PC-3 (cell line): Measurements from ENCODE around the gene LYPD3.

Experiments used
- EZH2phosphoT487 ChIP-seq: fragments of 300-600 bp; sonication (generic); IDR thresholded peaks from 2 replicates; pipeline ENCODE4 v1.6.1; 2018; ENCODE audit warnings: mild to moderate bottlenecking, antibody characterized with exemption, low read length, borderline replicate concordance
- TF ChIP-seq, protein P1 (sequence below): fragments of 300-600 bp; sonication (generic); conservative IDR thresholded peaks from 2 replicates; pipeline ENCODE4 v1.5.1; 2017; ENCODE audit warnings: antibody characterized with exemption, low read depth, mild to moderate bottlenecking, low read length

- TF ChIP-seq EZH2phosphoT487 = no peak
- TF ChIP-seq, protein P1, sequence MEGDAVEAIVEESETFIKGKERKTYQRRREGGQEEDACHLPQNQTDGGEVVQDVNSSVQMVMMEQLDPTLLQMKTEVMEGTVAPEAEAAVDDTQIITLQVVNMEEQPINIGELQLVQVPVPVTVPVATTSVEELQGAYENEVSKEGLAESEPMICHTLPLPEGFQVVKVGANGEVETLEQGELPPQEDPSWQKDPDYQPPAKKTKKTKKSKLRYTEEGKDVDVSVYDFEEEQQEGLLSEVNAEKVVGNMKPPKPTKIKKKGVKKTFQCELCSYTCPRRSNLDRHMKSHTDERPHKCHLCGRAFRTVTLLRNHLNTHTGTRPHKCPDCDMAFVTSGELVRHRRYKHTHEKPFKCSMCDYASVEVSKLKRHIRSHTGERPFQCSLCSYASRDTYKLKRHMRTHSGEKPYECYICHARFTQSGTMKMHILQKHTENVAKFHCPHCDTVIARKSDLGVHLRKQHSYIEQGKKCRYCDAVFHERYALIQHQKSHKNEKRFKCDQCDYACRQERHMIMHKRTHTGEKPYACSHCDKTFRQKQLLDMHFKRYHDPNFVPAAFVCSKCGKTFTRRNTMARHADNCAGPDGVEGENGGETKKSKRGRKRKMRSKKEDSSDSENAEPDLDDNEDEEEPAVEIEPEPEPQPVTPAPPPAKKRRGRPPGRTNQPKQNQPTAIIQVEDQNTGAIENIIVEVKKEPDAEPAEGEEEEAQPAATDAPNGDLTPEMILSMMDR = no peak
Observed at GRCh38 chr19:43502419-43502976, 37.1 kb upstream of the LYPD3 start.
